Mesenchymal stem cell (in vitro differentiated cells and primary cell): Measurements from ENCODE around the gene PPP1R1A.

Experiments used
- DNase-seq: peaks from one replicate; pipeline ENCODE4 v3.0.0-alpha.2; 2013
- H2AFZ ChIP-seq: one replicate; pipeline ENCODE4 v1.6.1; 2013; ENCODE audit warnings: low read depth, mild to moderate bottlenecking, control low read depth, inconsistent platforms, low read length, moderate library complexity
- H2AK5ac ChIP-seq: 2 replicates; pipeline ENCODE4 v1.6.1; 2013; ENCODE audit warnings: low read length, moderate library complexity, mild to moderate bottlenecking, inconsistent platforms; ENCODE audit not compliant: severe bottlenecking
- H2BK120ac ChIP-seq: one replicate; pipeline ENCODE4 v1.6.1; 2013; ENCODE audit warnings: low read depth, mild to moderate bottlenecking, inconsistent platforms, low read length, moderate library complexity
- H2BK12ac ChIP-seq, 2 experiments: one replicate each; pipeline ENCODE4 v1.6.1; 2013; ENCODE audit warnings: inconsistent platforms in 2 of 2, low read length in 2 of 2, mild to moderate bottlenecking in 2 of 2, moderate library complexity in 2 of 2, control low read depth in 1 of 2
- H2BK15ac ChIP-seq: one replicate; pipeline ENCODE4 v1.6.1; 2013; ENCODE audit warnings: mild to moderate bottlenecking, low read depth, inconsistent platforms; ENCODE audit not compliant: poor library complexity, severe bottlenecking
- H2BK5ac ChIP-seq: 2 replicates; pipeline ENCODE4 v1.6.1; 2013; ENCODE audit warnings: low read depth, mild to moderate bottlenecking, low read length, control low read depth, inconsistent platforms; ENCODE audit not compliant: poor library complexity, severe bottlenecking
- H3K14ac ChIP-seq, 2 experiments: one replicate each; pipeline ENCODE4 v1.6.1; 2013; ENCODE audit warnings: inconsistent platforms in 2 of 2, low read length in 2 of 2, control low read depth in 1 of 2, mild to moderate bottlenecking in 1 of 2, moderate library complexity in 1 of 2
- H3K18ac ChIP-seq, 2 experiments: one replicate each; pipeline ENCODE4 v1.6.1; 2013; ENCODE audit warnings: inconsistent platforms in 2 of 2, low read length in 2 of 2, control low read depth in 1 of 2, low read depth in 1 of 2, mild to moderate bottlenecking in 1 of 2
- H3K23ac ChIP-seq, 2 experiments: one replicate each; pipeline ENCODE4 v1.6.1; 2013; ENCODE audit warnings: inconsistent platforms in 2 of 2, low read length in 2 of 2, mild to moderate bottlenecking in 2 of 2, moderate library complexity in 2 of 2, control low read depth in 1 of 2
- H3K27ac ChIP-seq: 2 replicates; pipeline ENCODE4 v1.5.1; 2013; ENCODE audit warnings: mild to moderate bottlenecking, moderate library complexity, low read length, control low read depth, inconsistent platforms; ENCODE audit not compliant: poor library complexity, severe bottlenecking
- H3K27me3 ChIP-seq, 2 experiments: 2 replicates each; pipeline versions ENCODE4 v1.6.1 to v1.7.0; 2013; ENCODE audit warnings: low read length in 2 of 2, mild to moderate bottlenecking in 2 of 2, moderate library complexity in 2 of 2, control low read depth in 1 of 2, inconsistent platforms in 1 of 2; ENCODE audit not compliant: control insufficient read depth in 1 of 2, insufficient read depth in 1 of 2
- H3K36me3 ChIP-seq, 2 experiments: 2 replicates each; pipeline versions ENCODE4 v1.6.1 to v1.7.0; 2013; ENCODE audit warnings: low read length in 2 of 2, control low read depth in 1 of 2, inconsistent platforms in 1 of 2, low read depth in 1 of 2, mild to moderate bottlenecking in 1 of 2; ENCODE audit not compliant: insufficient read depth in 2 of 2, control insufficient read depth in 1 of 2
- H3K4ac ChIP-seq, 2 experiments: one replicate each; pipeline ENCODE4 v1.6.1; 2013; ENCODE audit warnings: inconsistent platforms in 2 of 2, low read length in 2 of 2, mild to moderate bottlenecking in 2 of 2, moderate library complexity in 2 of 2, control low read depth in 1 of 2, low read depth in 1 of 2
- H3K4me1 ChIP-seq: 2 replicates; pipeline ENCODE4 v1.6.1; 2013; ENCODE audit warnings: low read depth, low read length, control low read depth; ENCODE audit not compliant: control insufficient read depth, insufficient read depth
- H3K4me2 ChIP-seq: 2 replicates; pipeline ENCODE4 v1.6.1; 2013; ENCODE audit warnings: low read length, mild to moderate bottlenecking, inconsistent platforms; ENCODE audit not compliant: poor library complexity, severe bottlenecking
- H3K4me3 ChIP-seq, 2 experiments: 2 replicates each; pipeline versions ENCODE4 v1.5.1 to v1.7.0; 2013; ENCODE audit warnings: low read length in 2 of 2, mild to moderate bottlenecking in 2 of 2, control low read depth in 1 of 2, low read depth in 1 of 2; ENCODE audit not compliant: insufficient read depth in 1 of 2
- H3K79me1 ChIP-seq: replicated peaks from 2 replicates; pipeline ENCODE4 v1.6.1; 2013; ENCODE audit warnings: mild to moderate bottlenecking, control low read depth, low read length, inconsistent platforms; ENCODE audit not compliant: poor library complexity, severe bottlenecking
- H3K9ac ChIP-seq: 2 replicates; pipeline ENCODE4 v1.7.0; 2013; ENCODE audit warnings: mild to moderate bottlenecking, low read length, moderate library complexity
- H3K9me3 ChIP-seq: 2 replicates; pipeline ENCODE4 v1.7.0; 2013; ENCODE audit warnings: mild to moderate bottlenecking, low read length; ENCODE audit not compliant: control insufficient read depth
- H4K8ac ChIP-seq: one replicate; pipeline ENCODE4 v1.6.1; 2013; ENCODE audit warnings: inconsistent platforms, mild to moderate bottlenecking, low read length, moderate library complexity
- H4K91ac ChIP-seq: one replicate; pipeline ENCODE4 v1.6.1; 2013; ENCODE audit warnings: mild to moderate bottlenecking, low read length, inconsistent platforms
- WGBS: methylation state at CpG from one replicate; pipeline ENCODE4 v1.1.7; 2013; ENCODE audit warnings: mixed read lengths; 5-methylcytosine and 5-hydroxymethylcytosine counted together

PPP1R1A gene

GRCh38 chr12:54569072-54569471, 19.4 kb downstream of the PPP1R1A start:
- Histone ChIP-seq H3K14ac (no peak overlapping the region), H3K36me3 (no peaks in the 10 kb centered on the region), H3K23ac (no peak overlapping the region), H3K4ac (no peak overlapping the region), H2BK15ac (no peak overlapping the region), H3K4me3 (no peak overlapping the region), H2BK12ac (no peak overlapping the region), H3K4me1 (no peaks in the 10 kb centered on the region), H3K9ac (no peak overlapping the region), H3K79me1 (no peaks in the 10 kb centered on the region), H4K8ac (no peak overlapping the region), H3K18ac (no peak overlapping the region), H4K91ac (no peak overlapping the region), H3K4me2 (no peak overlapping the region), H3K9me3 (no peaks in the 10 kb centered on the region), H3K27me3 (peaks cover 38 to 64% of the 10 kb centered on the region in 2 experiments), H2AK5ac (no peak overlapping the region), H2BK120ac (no peak overlapping the region), H2AFZ (no peak overlapping the region), H3K27ac (no peak overlapping the region), H2BK5ac (no peak overlapping the region)
- DNase-seq: no peak
- WGBS: 82% methylated on average over 14 of the region's 14 CpGs

- Histone ChIP-seq H2BK5ac (no peak overlapping the region), H3K4me3 (no peak overlapping the region), H3K9ac (no peak overlapping the region), H3K27me3 (peaks cover 40 to 65% of the 10 kb centered on the region in 2 experiments), H2AK5ac (no peak overlapping the region), H2AFZ (no peak overlapping the region), H4K8ac (no peak overlapping the region), H3K9me3 (no peaks in the 10 kb centered on the region), H3K4ac (no peak overlapping the region), H2BK120ac (no peak overlapping the region), H4K91ac (no peak overlapping the region), H3K79me1 (no peaks in the 10 kb centered on the region), H3K18ac (no peak overlapping the region), H3K23ac (no peak overlapping the region), H3K14ac (no peak overlapping the region), H3K4me1 (no peaks in the 10 kb centered on the region), H3K27ac (no peak overlapping the region), H2BK15ac (no peak overlapping the region), H2BK12ac (no peak overlapping the region), H3K36me3 (no peaks in the 10 kb centered on the region), H3K4me2 (no peak overlapping the region)
- WGBS: 58% methylated on average over 5 of the region's 5 CpGs
- no peak for DNase-seq
Observed at GRCh38 chr12:54566792-54567191, 21.7 kb downstream of the PPP1R1A start.

GRCh38 chr12:54565986-54566544, 22.4 kb downstream of the PPP1R1A start:
- H3K23ac ChIP-seq: no peak overlapping the region
- 49% methylated on average over 3 of the region's 3 CpGs for WGBS

GRCh38 chr12:54565310-54565985, 23.0 kb downstream of the PPP1R1A start:
- Histone ChIP-seq H4K91ac (no peak overlapping the region), H3K27me3 (peaks cover 31 to 67% of the 10 kb centered on the region in 2 experiments), H3K4me2 (no peak overlapping the region), H3K18ac (no peak overlapping the region), H2AFZ (no peak overlapping the region), H3K27ac (no peak overlapping the region), H3K36me3 (no peaks in the 10 kb centered on the region), H2BK120ac (no peak overlapping the region), H4K8ac (no peak overlapping the region), H2AK5ac (no peak overlapping the region), H3K79me1 (no peaks in the 10 kb centered on the region), H2BK5ac (no peak overlapping the region), H3K4ac (no peak overlapping the region), H3K23ac (no peak overlapping the region), H3K9me3 (no peaks in the 10 kb centered on the region), H3K4me3 (peak overlapping the region in 1 of 2 experiments; percentile 50), H2BK15ac (no peak overlapping the region), H3K9ac (peak overlapping the region; percentile 21), H3K4me1 (no peaks in the 10 kb centered on the region), H2BK12ac (no peak overlapping the region), H3K14ac (no peak overlapping the region)
- DNase-seq: no peak
- WGBS: 36% methylated on average over 9 of the region's 10 CpGs

More at GRCh38 chr12:54565986-54566544, 22.4 kb downstream of the PPP1R1A start:
- H2AFZ ChIP-seq: no peak overlapping the region
- no peak overlapping the region for H2BK15ac ChIP-seq
- H3K14ac ChIP-seq: no peak overlapping the region
- no peak overlapping the region for H3K4me2 ChIP-seq
- no peak overlapping the region for H3K18ac ChIP-seq
- no peak overlapping the region for H2AK5ac ChIP-seq
- no peak overlapping the region for H4K91ac ChIP-seq
- H3K36me3 ChIP-seq: no peaks in the 10 kb centered on the region
- no peaks in the 10 kb centered on the region for H3K79me1 ChIP-seq
- no peaks in the 10 kb centered on the region for H3K4me1 ChIP-seq
- no peak overlapping the region for H2BK120ac ChIP-seq
- H3K27me3 ChIP-seq: peaks cover 37 to 67% of the 10 kb centered on the region in 2 experiments
- H2BK5ac ChIP-seq: no peak overlapping the region
- no peaks in the 10 kb centered on the region for H3K9me3 ChIP-seq
- no peak overlapping the region for H3K4ac ChIP-seq
- H3K27ac ChIP-seq: no peak overlapping the region
- peak overlapping the region; percentile 21 for H3K9ac ChIP-seq
- no peak overlapping the region for H2BK12ac ChIP-seq
- H4K8ac ChIP-seq: no peak overlapping the region
- DNase-seq: no peak
- no peak overlapping the region for H3K4me3 ChIP-seq
